ENCODE results near the gene ACTR1A.
"Not testable (repeated sequence)": the region's sequence is repeated elsewhere in the genome, so short reads cannot be mapped to it uniquely, and the experiment has no call there.

The ACTR1A gene

DNA sequence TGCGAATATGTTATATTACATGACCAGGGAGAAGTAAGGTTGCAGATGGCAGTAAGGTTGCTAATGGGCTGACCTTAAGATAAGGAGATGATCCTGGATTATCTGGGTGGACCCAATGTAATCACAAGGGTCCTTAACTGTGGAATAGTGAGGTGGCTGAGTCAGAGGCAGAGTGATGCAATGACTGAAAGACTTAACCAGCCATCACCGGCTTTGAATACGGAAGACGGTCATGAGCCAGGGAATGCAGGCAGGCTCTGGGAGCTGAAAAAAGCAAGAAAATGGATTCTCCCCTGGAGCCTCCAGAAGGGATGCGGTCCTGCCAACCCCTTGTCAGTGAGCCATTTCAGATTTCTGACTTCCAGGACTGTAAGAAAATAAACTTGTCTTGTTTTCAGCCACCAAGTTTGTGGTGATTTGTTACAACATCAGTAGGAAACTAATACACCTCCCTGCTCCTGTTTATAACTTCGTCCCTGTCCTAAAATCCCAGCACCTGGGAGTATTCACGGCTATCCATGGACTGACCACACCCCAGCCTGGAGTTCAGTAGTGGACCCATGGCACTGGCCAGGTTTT, 46.5 kb downstream of the ACTR1A start:
- no peak overlapping the region for H3K27ac ChIP-seq
- no peak for TF ChIP-seq ZFX (IDR thresholded peaks at IDR 0.05)
- TF ChIP-seq, protein P1, sequence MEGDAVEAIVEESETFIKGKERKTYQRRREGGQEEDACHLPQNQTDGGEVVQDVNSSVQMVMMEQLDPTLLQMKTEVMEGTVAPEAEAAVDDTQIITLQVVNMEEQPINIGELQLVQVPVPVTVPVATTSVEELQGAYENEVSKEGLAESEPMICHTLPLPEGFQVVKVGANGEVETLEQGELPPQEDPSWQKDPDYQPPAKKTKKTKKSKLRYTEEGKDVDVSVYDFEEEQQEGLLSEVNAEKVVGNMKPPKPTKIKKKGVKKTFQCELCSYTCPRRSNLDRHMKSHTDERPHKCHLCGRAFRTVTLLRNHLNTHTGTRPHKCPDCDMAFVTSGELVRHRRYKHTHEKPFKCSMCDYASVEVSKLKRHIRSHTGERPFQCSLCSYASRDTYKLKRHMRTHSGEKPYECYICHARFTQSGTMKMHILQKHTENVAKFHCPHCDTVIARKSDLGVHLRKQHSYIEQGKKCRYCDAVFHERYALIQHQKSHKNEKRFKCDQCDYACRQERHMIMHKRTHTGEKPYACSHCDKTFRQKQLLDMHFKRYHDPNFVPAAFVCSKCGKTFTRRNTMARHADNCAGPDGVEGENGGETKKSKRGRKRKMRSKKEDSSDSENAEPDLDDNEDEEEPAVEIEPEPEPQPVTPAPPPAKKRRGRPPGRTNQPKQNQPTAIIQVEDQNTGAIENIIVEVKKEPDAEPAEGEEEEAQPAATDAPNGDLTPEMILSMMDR (conservative IDR thresholded peaks at IDR 0.05), result no peak

DNA sequence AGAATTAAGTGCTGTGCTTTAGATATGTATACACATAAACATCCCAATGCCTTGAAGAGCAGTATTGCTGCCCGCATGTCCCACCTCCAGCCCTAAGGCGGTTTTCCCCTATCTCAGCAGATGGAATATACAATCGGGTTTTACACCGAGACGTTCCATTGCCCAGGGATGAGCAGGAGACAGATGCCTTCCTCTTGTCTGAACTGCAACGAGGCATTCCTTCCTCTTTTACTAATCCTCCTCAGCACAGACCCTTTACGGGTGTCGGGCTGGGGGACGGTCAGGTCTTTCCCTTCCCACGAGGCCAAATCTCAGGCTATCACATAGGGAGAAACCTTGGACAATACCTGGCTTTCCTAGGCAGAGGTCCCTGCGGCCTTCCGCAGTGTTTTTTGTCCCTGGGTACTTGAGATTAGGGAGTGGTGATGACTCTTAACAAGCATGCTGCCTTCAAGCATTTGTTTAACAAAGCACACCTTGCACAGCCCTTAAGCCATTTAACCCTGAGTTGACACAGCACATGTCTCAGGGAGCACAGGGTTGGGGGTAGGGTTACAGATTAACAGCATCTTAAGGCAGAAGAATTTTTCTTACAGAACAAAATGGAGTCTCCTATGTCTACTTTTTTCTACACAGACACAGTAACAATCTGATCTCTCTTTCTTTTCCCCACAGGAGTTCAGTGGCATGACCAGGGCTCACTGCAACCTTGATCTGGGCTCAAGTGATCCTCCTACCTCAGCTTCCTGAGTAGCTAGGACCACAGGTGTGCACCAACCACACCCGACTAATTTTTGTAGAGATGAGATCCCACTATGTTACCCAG, 47.6 kb downstream of the ACTR1A start:
- H3K27ac ChIP-seq, result not testable (repeated sequence)

DNA sequence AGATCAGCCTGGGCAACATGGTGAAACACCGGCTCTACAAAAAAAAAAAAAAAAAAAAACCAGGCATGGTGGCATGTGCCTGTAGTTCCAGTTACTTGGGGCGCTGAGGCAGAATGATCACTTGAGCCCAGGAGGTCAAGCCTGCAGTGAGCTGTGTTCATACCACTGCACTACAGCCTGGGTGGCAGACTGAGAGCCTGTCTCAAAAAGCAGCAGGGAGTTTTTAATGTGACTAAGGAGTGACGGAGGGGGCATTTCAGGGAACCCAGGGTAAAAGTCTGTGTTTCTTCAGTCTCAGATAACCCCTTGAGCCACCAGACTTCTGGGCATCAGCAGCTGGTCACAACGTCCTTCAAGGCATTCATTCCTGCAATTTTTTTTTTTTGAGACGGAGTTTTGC, 49.0 kb downstream of the ACTR1A start:
- TF ChIP-seq ZFX (IDR thresholded peaks at IDR 0.05), result no peak
- TF ChIP-seq, protein P1 (conservative IDR thresholded peaks at IDR 0.05), result no peak
- H3K27ac ChIP-seq, result no peak overlapping the region

DNA sequence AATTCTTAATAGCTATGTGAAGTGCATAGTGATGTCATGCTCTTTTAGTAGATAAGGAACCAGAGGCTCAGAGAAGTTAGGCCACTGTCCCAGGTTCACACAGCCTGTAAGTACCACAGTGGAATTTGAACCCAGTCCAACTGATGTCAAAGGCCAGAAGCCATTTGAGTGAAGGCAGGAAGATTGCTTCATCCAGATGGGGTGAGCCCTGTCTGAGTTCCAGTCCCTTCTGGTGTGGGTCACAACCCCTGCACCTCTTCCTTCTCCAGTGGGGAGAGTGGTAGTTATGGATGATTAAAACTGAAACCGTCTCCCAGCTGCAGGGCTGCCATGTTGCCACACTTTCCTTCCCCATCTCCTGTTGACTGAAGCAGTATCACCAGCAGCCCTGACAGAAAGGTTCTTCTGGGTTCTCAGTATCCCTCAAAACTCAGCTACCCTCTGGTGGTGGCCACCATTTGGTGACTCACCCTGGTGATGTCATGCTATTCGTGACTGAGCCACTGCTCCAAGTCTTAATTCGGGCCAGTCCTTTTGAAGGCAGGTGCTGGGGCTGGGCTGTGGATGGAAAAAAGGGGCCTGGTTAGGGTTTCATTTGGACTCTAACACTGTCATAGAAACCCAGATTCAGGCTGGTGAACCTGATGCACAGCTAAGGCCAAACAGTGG, 49.7 kb downstream of the ACTR1A start:
- TF ChIP-seq ZFX (IDR thresholded peaks at IDR 0.05), result no peak
- TF ChIP-seq, protein P1 (conservative IDR thresholded peaks at IDR 0.05), result no peak
- H3K27ac ChIP-seq, result no peak overlapping the region

DNA sequence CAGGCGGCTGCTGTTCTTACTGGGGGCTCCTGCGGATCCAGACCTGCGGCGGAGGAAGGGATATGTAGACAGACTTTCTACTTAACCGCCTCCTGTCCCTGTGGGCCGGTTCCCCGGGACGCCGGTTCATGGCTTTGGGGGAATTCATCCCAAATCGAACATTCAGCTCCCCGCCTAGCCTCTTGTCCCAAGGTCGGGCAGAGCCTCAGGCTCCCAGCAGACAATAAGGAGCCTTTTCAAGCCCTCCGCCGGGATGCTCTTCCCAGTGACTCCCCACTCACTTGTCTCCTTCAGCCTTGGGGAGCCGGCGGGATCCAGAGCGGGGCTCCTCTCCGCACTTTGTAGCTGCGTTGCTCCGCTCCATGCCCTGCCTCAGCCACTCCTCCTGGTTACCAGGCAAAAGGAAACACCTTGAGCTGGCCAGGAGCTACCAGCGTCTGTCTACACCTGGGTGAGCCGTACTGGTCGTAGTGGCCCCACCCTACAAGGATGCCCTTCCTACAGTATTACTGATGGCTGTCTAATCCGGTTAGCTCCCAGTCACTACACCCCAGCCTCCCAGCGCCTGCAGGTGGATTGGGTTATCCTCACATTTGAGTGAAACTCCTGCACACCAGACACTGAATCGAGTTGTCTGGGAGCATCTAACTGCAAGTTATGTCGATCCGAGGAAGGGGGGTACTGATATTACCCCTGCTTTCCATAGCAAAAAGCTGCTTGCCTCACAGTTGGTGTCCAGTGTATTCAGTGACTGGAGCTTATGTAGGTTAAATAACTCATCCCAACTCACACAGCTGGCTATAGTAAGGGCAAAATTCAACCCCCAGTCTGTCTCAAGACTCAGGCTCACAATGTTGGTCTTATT, 51.2 kb downstream of the ACTR1A start, which contains the start of gene C10orf95:
Gene C10orf95, minus strand, starts transcription at position 439 of the 865 bp plus-strand sequence. CDS start 450 bp downstream, outside the sequence.
- H3K27ac ChIP-seq, result peak within 1 kb of the TSS; percentile 99
- TF ChIP-seq ZFX (IDR thresholded peaks at IDR 0.05), result no peak
- TF ChIP-seq, protein P1 (conservative IDR thresholded peaks at IDR 0.05), result no peak

DNA sequence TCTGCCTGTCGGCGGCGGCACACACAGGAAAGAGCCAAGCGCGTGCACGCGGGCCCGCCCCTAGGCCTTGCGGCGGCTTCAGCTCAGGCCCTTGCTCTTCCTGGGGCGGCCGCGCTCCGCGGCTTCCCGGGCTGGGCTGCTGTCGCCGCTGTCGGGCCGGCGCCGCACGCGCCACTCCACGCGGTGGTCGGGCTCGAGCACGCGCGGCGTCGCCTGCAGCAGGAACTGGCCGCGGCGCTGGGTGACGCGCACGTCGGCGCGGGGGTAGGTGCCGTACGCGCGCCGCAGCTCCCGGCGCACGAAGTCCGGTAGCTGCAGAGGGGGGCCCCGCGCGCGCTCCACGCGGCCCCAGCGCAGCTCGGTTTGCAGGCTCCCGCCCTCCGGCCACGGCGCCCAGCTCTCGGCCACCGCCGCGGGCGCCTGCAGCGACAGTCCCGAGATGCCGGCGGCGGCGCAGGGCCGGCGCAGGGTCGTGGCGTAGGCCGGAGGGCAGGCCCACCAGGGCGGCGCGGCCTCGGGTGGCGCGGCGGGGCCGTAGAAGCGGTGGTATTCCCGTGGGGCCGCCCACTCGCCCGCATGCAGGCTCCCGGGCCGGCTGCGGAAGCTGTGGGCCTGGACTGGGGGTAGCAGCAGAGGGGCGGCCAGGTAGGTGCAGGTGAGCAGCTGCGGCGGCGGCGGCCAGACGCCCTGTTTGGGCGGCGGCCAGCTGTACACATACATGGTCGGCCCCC, 52.0 kb downstream of the ACTR1A start:
- H3K27ac ChIP-seq, result peak overlapping the region; percentile 99
- TF ChIP-seq ZFX (IDR thresholded peaks at IDR 0.05), result peak; percentile 97
- TF ChIP-seq, protein P1 (conservative IDR thresholded peaks at IDR 0.05), result no peak

DNA sequence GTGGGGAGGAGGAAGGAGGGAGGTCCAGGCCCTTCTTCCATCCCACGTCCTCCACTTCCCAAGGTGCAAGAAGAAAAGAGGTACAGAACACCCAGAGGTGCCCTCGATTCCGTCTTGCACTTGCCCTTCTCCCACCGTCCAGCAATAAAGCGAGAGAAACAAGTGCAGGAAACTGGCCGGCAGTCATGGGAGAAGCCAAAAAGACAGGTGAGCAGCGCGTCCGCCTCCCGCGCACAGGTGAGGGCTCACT, 52.5 kb downstream of the ACTR1A start:
- H3K27ac ChIP-seq, result peak overlapping the region; percentile 99
- no peak for TF ChIP-seq ZFX (IDR thresholded peaks at IDR 0.05)
- TF ChIP-seq, protein P1 (conservative IDR thresholded peaks at IDR 0.05), result no peak
